Measurements from ENCODE around the gene KRTAP4-12. TPM values are rescaled to one million over a fixed set of nuclear protein-coding genes. Genes with fewer than 3 reads are reported as not detected.
"Not testable (repeated sequence)": the region's sequence is repeated elsewhere in the genome, so short reads cannot be mapped to it uniquely, and the experiment has no call there.

The KRTAP4-12 gene
- polyA plus RNA-seq: not detected in 2 replicates
- not detected in 2 replicates for polyA minus RNA-seq

- not testable (repeated sequence) for H3F3A ChIP-seq (ENCODE audit: insufficient read depth, low read length, poor library complexity, severe bottlenecking); H3K4me2 ChIP-seq (ENCODE audit: low read length); H3K9me2 ChIP-seq (ENCODE audit: insufficient read depth, low read length); H3K4me3 ChIP-seq (ENCODE audit: low read length); H3K36me3 ChIP-seq (ENCODE audit: insufficient read depth, low read length); H2AFZ ChIP-seq (ENCODE audit: low read depth, low read length); H4K20me1 ChIP-seq (ENCODE audit: insufficient read depth); H3K79me2 ChIP-seq (replicated peaks; ENCODE audit: insufficient read depth, low read length); H3K27me3 ChIP-seq (ENCODE audit: insufficient read depth, low read depth, low read length); H3K9me3 ChIP-seq (ENCODE audit: low read length); H3K9ac ChIP-seq (ENCODE audit: low read length); H3K27ac ChIP-seq (ENCODE audit: low read length)
Observed at GRCh38 chr17:41123991-41124371, at the start of gene KRTAP4-12. KRTAP4-12 (minus strand) TSS chr17:41124182; CDS start chr17:41124122, 60 bp downstream.

- TF ChIP-seq EZH2 (IDR thresholded peaks at IDR 0.05; ENCODE audit: borderline replicate concordance, insufficient read depth, low read length, poor library complexity, severe bottlenecking) (no peak), RAD21 (conservative IDR thresholded peaks at IDR 0.05) (no peak), TAF1 (IDR thresholded peaks at IDR 0.05; ENCODE audit: low read depth) (no peak)
- Histone ChIP-seq H3K27me3 (ENCODE audit: insufficient read depth, low read depth, low read length) (no peaks in the 10 kb centered on the region), H3F3A (ENCODE audit: insufficient read depth, low read length, poor library complexity, severe bottlenecking) (no peaks in the 10 kb centered on the region), H2AFZ (ENCODE audit: low read depth, low read length) (no peak overlapping the region), H3K36me3 (ENCODE audit: insufficient read depth, low read length) (no peaks in the 10 kb centered on the region), H3K4me2 (ENCODE audit: low read length) (no peak overlapping the region), H3K9me3 (ENCODE audit: low read length) (no peaks in the 10 kb centered on the region), H3K27ac (ENCODE audit: low read length) (no peak overlapping the region), H4K20me1 (ENCODE audit: insufficient read depth) (no peaks in the 10 kb centered on the region), H3K9me2 (ENCODE audit: insufficient read depth, low read length) (no peaks in the 10 kb centered on the region), H3K9ac (ENCODE audit: low read length) (no peak overlapping the region), H3K79me2 (replicated peaks; ENCODE audit: insufficient read depth, low read length) (no peaks in the 10 kb centered on the region), H3K4me3 (ENCODE audit: low read length) (no peak overlapping the region)
Observed at GRCh38 chr17:41171886-41172285, 47.9 kb upstream of the KRTAP4-12 start.

DNA sequence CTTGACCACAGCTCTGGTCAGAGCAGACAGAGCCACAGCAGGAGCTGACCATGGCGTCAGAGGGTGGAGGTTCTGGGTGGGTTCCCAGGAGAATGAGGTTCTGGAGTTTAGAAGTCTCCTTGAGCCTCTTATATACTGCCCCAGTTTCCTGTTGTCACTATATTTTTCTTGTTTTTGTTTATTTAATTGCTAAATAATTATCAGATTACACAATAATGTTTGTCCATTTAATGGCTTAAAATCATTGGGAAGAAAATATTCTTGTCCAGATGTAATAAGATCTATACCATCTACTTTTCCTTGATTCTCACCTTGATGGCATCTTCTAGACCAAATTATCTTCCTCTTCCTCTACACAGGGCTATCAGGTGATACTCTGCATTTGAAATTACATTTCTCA lies 44.1 kb upstream of the KRTAP4-12 start, which contains the start of gene KRTAP4-3:
KRTAP4-3 (minus strand) TSS at position 101 of the 400 bp plus-strand sequence; CDS start at position 52, 49 bp downstream.
- no peaks in the 10 kb centered on the region for H3K9me3 ChIP-seq (ENCODE audit: low read length)
- no peak within 1 kb of the TSS for H3K27ac ChIP-seq (ENCODE audit: low read length)
- no peak within 1 kb of the TSS for H2AFZ ChIP-seq (ENCODE audit: low read depth, low read length)
- no peak for TF ChIP-seq REST (IDR thresholded peaks at IDR 0.05; ENCODE audit: borderline replicate concordance)
- TF ChIP-seq CTCF (IDR thresholded peaks at IDR 0.05; ENCODE audit: poor library complexity, severe bottlenecking): no peak
- TF ChIP-seq EP300 (conservative IDR thresholded peaks at IDR 0.05; ENCODE audit: poor library complexity, severe bottlenecking): no peak
- TF ChIP-seq EZH2 (IDR thresholded peaks at IDR 0.05; ENCODE audit: borderline replicate concordance, insufficient read depth, low read length, poor library complexity, severe bottlenecking): no peak
- TF ChIP-seq RAD21 (conservative IDR thresholded peaks at IDR 0.05): no peak
- no peak for TF ChIP-seq MXI1 (conservative IDR thresholded peaks at IDR 0.05; ENCODE audit: poor library complexity, severe bottlenecking)
- no peak for TF ChIP-seq SMC3 (conservative IDR thresholded peaks at IDR 0.05; ENCODE audit: poor library complexity)
- TF ChIP-seq TAF1 (IDR thresholded peaks at IDR 0.05; ENCODE audit: low read depth): no peak
- no peak for TF ChIP-seq POLR2AphosphoS5 (IDR thresholded peaks at IDR 0.05)
- H4K20me1 ChIP-seq (ENCODE audit: insufficient read depth): no peaks in the 10 kb centered on the region
- no peaks in the 10 kb centered on the region for H3F3A ChIP-seq (ENCODE audit: insufficient read depth, low read length, poor library complexity, severe bottlenecking)
- H3K4me3 ChIP-seq (ENCODE audit: low read length): no peak within 1 kb of the TSS
- H3K9me2 ChIP-seq (ENCODE audit: insufficient read depth, low read length): no peaks in the 10 kb centered on the region
- no peaks in the 10 kb centered on the region for H3K79me2 ChIP-seq (replicated peaks; ENCODE audit: insufficient read depth, low read length)
- H3K27me3 ChIP-seq (ENCODE audit: insufficient read depth, low read depth, low read length): no peaks in the 10 kb centered on the region
- no peak within 1 kb of the TSS for H3K9ac ChIP-seq (ENCODE audit: low read length)
- H3K4me2 ChIP-seq (ENCODE audit: low read length): no peak within 1 kb of the TSS
- no peaks in the 10 kb centered on the region for H3K36me3 ChIP-seq (ENCODE audit: insufficient read depth, low read length)

All from neural cell (in vitro differentiated cells).